HG03442 (cell line): ENCODE measurements around the gene RERE.
"Not testable (repeated sequence)": the region's sequence is repeated elsewhere in the genome, so short reads cannot be mapped to it uniquely, and the experiment has no call there.

Experiments
- ATAC-seq: cut with Tn5 transposase; IDR thresholded peaks from one replicate; pipeline ENCODE4 v1.9.1; 2021; ENCODE audit warnings: mild to moderate bottlenecking, moderate library complexity; ENCODE audit not compliant: unreplicated experiment

Gene RERE

GRCh38 chr1:8844501-8845006 lies 27.1 kb upstream of the RERE start:
- ATAC-seq: no peak

GRCh38 chr1:8841395-8841794 lies 24.0 kb upstream of the RERE start:
- no peak for ATAC-seq

GRCh38 chr1:8839990-8840389 lies 22.6 kb upstream of the RERE start:
- no peak for ATAC-seq

- ATAC-seq: no peak
Measured at GRCh38 chr1:8835941-8836643, 18.7 kb upstream of the RERE start.

- no peak for ATAC-seq
Measured at GRCh38 chr1:8831340-8831739, 13.9 kb upstream of the RERE start.

GRCh38 chr1:8830732-8831131 lies 13.3 kb upstream of the RERE start:
- ATAC-seq: not testable (repeated sequence)

GRCh38 chr1:8825985-8826481 lies 8.6 kb upstream of the RERE start:
- no peak for ATAC-seq

- ATAC-seq: no peak
Measured at GRCh38 chr1:8823295-8823664, 5.8 kb upstream of the RERE start.

GRCh38 chr1:8822373-8823294 lies 5.2 kb upstream of the RERE start:
- no peak for ATAC-seq

GRCh38 chr1:8821084-8821483 lies 3.6 kb upstream of the RERE start:
- no peak for ATAC-seq

GRCh38 chr1:8818789-8819188 lies 1.3 kb upstream of the RERE start:
- ATAC-seq: not testable (repeated sequence)

GRCh38 chr1:8818325-8818775 lies 910 bp upstream of the RERE start:
- ATAC-seq: no peak

- peak; percentile 20 for ATAC-seq
Measured at GRCh38 chr1:8816831-8817411, 519 bp downstream of the RERE start.

- ATAC-seq: no peak
Measured at GRCh38 chr1:8816264-8816663, 1.2 kb downstream of the RERE start.

- no peak for ATAC-seq
Measured at GRCh38 chr1:8815582-8816151, 1.8 kb downstream of the RERE start.

GRCh38 chr1:8814865-8815264 lies 2.6 kb downstream of the RERE start:
- ATAC-seq: no peak

- no peak for ATAC-seq
Measured at GRCh38 chr1:8813991-8814390, 3.4 kb downstream of the RERE start.

GRCh38 chr1:8813016-8813763 lies 4.2 kb downstream of the RERE start:
- ATAC-seq: no peak

- ATAC-seq: no peak
Measured at GRCh38 chr1:8812081-8812480, 5.4 kb downstream of the RERE start.

- no peak for ATAC-seq
Measured at GRCh38 chr1:8810987-8811386, 6.5 kb downstream of the RERE start.
